GM12892 (cell line): Measurements from ENCODE around the gene PHACTR3.

Source experiments
- POLR2A ChIP-seq: IDR thresholded peaks from 2 replicates; pipeline ENCODE4 v1.6.1; 2011; ENCODE audit warnings: low read depth, low read length, control low read depth
- POLR2AphosphoS5 ChIP-seq: IDR thresholded peaks from 2 replicates; pipeline ENCODE4 v1.6.1; 2011; ENCODE audit warnings: low read depth, low read length, control low read depth
- TAF1 ChIP-seq: IDR thresholded peaks from 2 replicates; pipeline ENCODE4 v1.6.1; 2011; ENCODE audit warnings: low read depth, mild to moderate bottlenecking, control low read depth, low read length, borderline replicate concordance

DNA sequence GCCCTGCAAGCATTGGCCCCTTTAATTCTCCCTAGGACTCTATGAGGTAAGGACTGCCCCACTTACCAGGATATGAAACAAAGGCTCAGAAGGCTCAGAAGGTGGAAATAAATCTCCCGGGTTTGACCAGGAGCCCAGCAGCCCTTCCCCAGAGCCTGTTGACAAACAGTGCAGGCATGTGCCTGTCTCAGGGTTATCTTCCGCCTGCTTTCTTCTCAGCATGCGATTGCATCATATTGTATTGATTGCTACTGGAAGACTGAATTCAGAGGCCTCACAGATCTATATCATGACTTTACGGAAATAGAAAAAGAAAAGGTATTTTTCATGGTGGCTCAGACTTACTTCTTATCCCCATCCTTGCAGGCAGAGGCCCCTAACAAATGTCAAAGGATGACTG is 92.7 kb downstream of the PHACTR3 start:
- TF ChIP-seq TAF1 (no peak), POLR2A (no peak), POLR2AphosphoS5 (no peak)
